HepG2 (cell line): ENCODE data around the gene PP2D1. TPM values are rescaled to one million over a fixed set of nuclear protein-coding genes. Genes with fewer than 3 reads are reported as not detected.
A peak's percentile ranks its signal among the peaks of the same experiment; 100 is the strongest.

Experiments
- ATAC-seq: fragments of 200-7000 bp; cut with Tn5 transposase; 3 replicates; pipeline ENCODE4 v1.9.1; 2020; ENCODE audit warnings: mild to moderate bottlenecking, moderate library complexity
- BruUV-seq: library from RNA; stranded (reverse); fragments of 400-500 nt; replicated peaks from 2 replicates; lab custom pipeline; 2021; lab: Mats Ljungman, UMichigan
- CTCF ChIA-PET: fragments of 300-600 bp; formaldehyde crosslinking; extraction: SDS; loops from one replicate; lab custom pipeline; 2021; ENCODE audit warnings: low total read pairs, inconsistent platforms, low intra/inter-chr PET ratio; lab: Yijun Ruan, JAX
- POLR2A ChIA-PET: fragments of 350-600 bp; sonication (Branson Sonifier 250); formaldehyde crosslinking; loops from one replicate; lab custom pipeline; 2020; ENCODE audit warnings: antibody characterized with exemption, inconsistent platforms; lab: Yijun Ruan, JAX
- DNase-seq: peaks from one replicate; pipeline ENCODE4 v3.0.0-alpha.2; 2015; ENCODE audit warnings: low spot score
- FAIRE-seq: peaks from 3 replicates; lab custom pipeline; 2011; peaks lifted over from hg19 to GRCh38; lab: Jason Lieb, UNC
- H2AFZ ChIP-seq: one replicate; pipeline ENCODE4 v1.6.1; 2011; ENCODE audit warnings: low read length, inconsistent platforms
- H3K27ac ChIP-seq: fragments of 300-600 bp; 3 replicates; pipeline ENCODE4 v1.8.0; 2011; ENCODE audit warnings: mixed run types, mild to moderate bottlenecking, mixed read lengths, low read length, inconsistent platforms; ENCODE audit not compliant: insufficient read depth; ENCODE audit errors: extremely low read length
- H3K27me3 ChIP-seq, 2 experiments: fragments of 200-600 bp in 1 of 2; 2 replicates in 1 of 2; 3 replicates in 1 of 2; pipeline versions ENCODE4 v1.6.0 to v1.8.0; 2011; ENCODE audit warnings: low read length in 2 of 2, mild to moderate bottlenecking in 2 of 2, moderate library complexity in 2 of 2, inconsistent platforms in 1 of 2; ENCODE audit not compliant: insufficient read depth in 2 of 2, control insufficient read depth in 1 of 2
- H3K36me3 ChIP-seq, 2 experiments: fragments of 200-600 bp in 1 of 2; replicated peaks in 1 of 2; 2 replicates in 1 of 2; 3 replicates in 1 of 2; pipeline versions ENCODE4 v1.5.1 to v1.8.0; 2011; ENCODE audit warnings: low read length in 2 of 2, inconsistent platforms in 1 of 2; ENCODE audit not compliant: insufficient read depth in 2 of 2, control insufficient read depth in 1 of 2
- H3K4me1 ChIP-seq: 2 replicates; pipeline ENCODE4 v1.5.1; 2012; ENCODE audit warnings: low read length, inconsistent platforms; ENCODE audit not compliant: insufficient read depth
- H3K4me2 ChIP-seq: 2 replicates; pipeline ENCODE4 v1.6.0; 2011; ENCODE audit warnings: low read depth, low read length, inconsistent platforms
- H3K4me3 ChIP-seq, 3 experiments: fragments of 200-600 bp in 1 of 3; sonication (generic), shearing (Covaris generic) in 1 of 3; replicated peaks in 1 of 3; 2 replicates each; pipeline ENCODE4 v1.5.1; 2011 to 2016; ENCODE audit warnings: low read length in 3 of 3, inconsistent platforms in 2 of 3, low read depth in 2 of 3, mild to moderate bottlenecking in 2 of 3, control low read depth in 1 of 3, mixed read lengths in 1 of 3; ENCODE audit not compliant: insufficient read depth in 1 of 3
- H3K79me2 ChIP-seq: one replicate; pipeline ENCODE4 v1.6.1; 2011; ENCODE audit warnings: low read length, inconsistent platforms; ENCODE audit not compliant: insufficient read depth
- H3K9ac ChIP-seq: 2 replicates; pipeline ENCODE4 v1.6.0; 2011; ENCODE audit warnings: mild to moderate bottlenecking, low read depth, low read length, inconsistent platforms; ENCODE audit not compliant: insufficient read depth
- H3K9me3 ChIP-seq: 2 replicates; pipeline ENCODE4 v1.5.1; 2012; ENCODE audit warnings: mild to moderate bottlenecking, low read length
- H4K20me1 ChIP-seq: 2 replicates; pipeline ENCODE4 v1.6.0; 2011; ENCODE audit warnings: inconsistent platforms, mild to moderate bottlenecking, low read length, moderate library complexity; ENCODE audit not compliant: insufficient read depth
- AKAP8 ChIP-seq: sonication (generic); formaldehyde crosslinking; IDR thresholded peaks from 2 replicates; pipeline ENCODE4 v1.5.1; 2020; ENCODE audit warnings: mild to moderate bottlenecking, missing genetic modification reagents
- CSRNP2 ChIP-seq: sonication (generic); formaldehyde crosslinking; conservative IDR thresholded peaks from 2 replicates; pipeline ENCODE4 v1.8.0; 2022; ENCODE audit warnings: low read depth, missing genetic modification reagents
- FOXK1 ChIP-seq: sonication (generic); formaldehyde crosslinking; IDR thresholded peaks from 2 replicates; pipeline ENCODE4 v1.4.0; 2020; ENCODE audit warnings: low read depth, missing genetic modification reagents, borderline replicate concordance
- MLXIP ChIP-seq: sonication (generic); formaldehyde crosslinking; IDR thresholded peaks from 2 replicates; pipeline ENCODE4 v1.9.0; 2021; ENCODE audit warnings: missing genetic modification reagents, borderline replicate concordance
- NBN ChIP-seq: fragments of 450-650 bp; conservative IDR thresholded peaks from 2 replicates; pipeline ENCODE4 v1.6.1; 2017
- PHF8 ChIP-seq: sonication (generic); formaldehyde crosslinking; IDR thresholded peaks from 2 replicates; pipeline ENCODE4 v1.5.0; 2020; ENCODE audit warnings: missing genetic modification reagents
- POLR2A ChIP-seq, 2 experiments: IDR thresholded peaks; 2 replicates each; pipeline ENCODE4 v1.6.1; 2011; ENCODE audit warnings: low read depth in 2 of 2, low read length in 2 of 2, mild to moderate bottlenecking in 1 of 2, moderate library complexity in 1 of 2; ENCODE audit not compliant: insufficient read depth in 1 of 2
- PREB ChIP-seq: sonication (generic); formaldehyde crosslinking; IDR thresholded peaks from 2 replicates; pipeline ENCODE4 v1.4.0; 2020; ENCODE audit warnings: missing genetic modification reagents
- RFX5 ChIP-seq: IDR thresholded peaks from 2 replicates; pipeline ENCODE4 v1.6.1; 2011; ENCODE audit warnings: low read depth, low read length, improper control_type of control experiment
- SMAD9 ChIP-seq: sonication (generic); formaldehyde crosslinking; IDR thresholded peaks from 2 replicates; pipeline ENCODE4 v1.5.1; 2020; ENCODE audit warnings: mild to moderate bottlenecking, missing genetic modification reagents
- ZC3H4 ChIP-seq: sonication (generic); formaldehyde crosslinking; IDR thresholded peaks from 2 replicates; pipeline ENCODE4 v1.4.0; 2020; ENCODE audit warnings: missing genetic modification reagents, borderline replicate concordance
- ZFY ChIP-seq: sonication (generic); formaldehyde crosslinking; IDR thresholded peaks from 2 replicates; pipeline ENCODE4 v1.4.0; 2020; ENCODE audit warnings: missing genetic modification reagents
- ZNF264 ChIP-seq: sonication (generic); formaldehyde crosslinking; IDR thresholded peaks from 2 replicates; pipeline ENCODE4 v1.4.0; 2020; ENCODE audit warnings: missing genetic modification reagents
- ZNF550 ChIP-seq: sonication (generic); formaldehyde crosslinking; IDR thresholded peaks from 2 replicates; pipeline ENCODE4 v1.4.0; 2020; ENCODE audit warnings: mild to moderate bottlenecking, missing genetic modification reagents, borderline replicate concordance
- ZNF563 ChIP-seq: sonication (generic); formaldehyde crosslinking; IDR thresholded peaks from 2 replicates; pipeline ENCODE4 v1.8.0; 2022; ENCODE audit warnings: mild to moderate bottlenecking, moderate library complexity, missing genetic modification reagents
- WGBS: methylation state at CpG from one replicate; pipeline ENCODE4 v1.1.6; 2017; ENCODE audit warnings: low lambda C conversion rate; 5-methylcytosine and 5-hydroxymethylcytosine counted together
- in situ Hi-C: cut with HindIII; loops from 2 replicates; pipeline ENCODE4 v1.10.0; 2017; ENCODE audit warnings: low pct_unique_long_range_greater_than_20kb; ENCODE audit not compliant: extremely low pct_ligation_motif_present
- intact Hi-C: fragments of 100-400 bp; cut with micrococcal nuclease; formaldehyde crosslinking; loops from one replicate; pipeline ENCODE4 v1.10.0; 2022; ENCODE audit not compliant: unreplicated experiment
- polyA plus RNA-seq, 8 experiments: library from polyadenylated mRNA; depleted of rRNA in 3 of 8; stranded (reverse) in 7 of 8; unstranded in 1 of 8; fragments of >200 nt; fragmentation: Illumina TruSeq in 4 of 8; extraction: Trizol in 4 of 8; gene quantifications; 2 replicates each; pipeline versions ENCODE4 v1.2.1 to v1.2.3, GENCODE V29; 2011 to 2016; ENCODE audit warnings: low read depth in 4 of 8, missing spikeins in 1 of 8, mixed read lengths in 1 of 8; ENCODE audit not compliant: insufficient read depth in 1 of 8
- total RNA-seq, 5 experiments: library from RNA; depleted of rRNA; stranded (reverse); fragments of >200 nt; fragmentation: Illumina TruSeq; extraction: Trizol; gene quantifications; 2 replicates each; pipeline ENCODE4 v1.2.3, GENCODE V29; 2016; ENCODE audit warnings: low read depth in 1 of 5
- TF ChIP-seq, protein P1 (sequence below): sonication (generic); formaldehyde crosslinking; IDR thresholded peaks from 2 replicates; pipeline ENCODE4 v1.4.0; 2020; ENCODE audit warnings: low read depth, mild to moderate bottlenecking, missing genetic modification reagents

PP2D1 gene
- total and polyA plus RNA-seq, 2 of the 13 experiments (the other 11 are each of a cell fraction or from before 2014, with no cell fraction given) = not detected

GRCh38 chr3:20041197-20041780 is 29.2 kb upstream of the PP2D1 start (continued):
- TF ChIP-seq FOXK1 (CRISPR knock-in tag) (peak; percentile 41; the same call in 1 of the 2 replicates), RFX5 (no peak), POLR2A (IDR thresholded peaks at IDR 0.05; ENCODE audit: insufficient read depth in 1 of 2, low read depth in 2 of 2, low read length in 2 of 2) (no peak), NBN (no peak), AKAP8 (CRISPR knock-in tag) (no peak), ZFY (CRISPR knock-in tag) (peak; percentile 59), PREB (no peak), CSRNP2 (CRISPR knock-in tag) (no peak), ZNF550 (CRISPR knock-in tag) (no peak), PHF8 (peak; percentile 9; the same call in 1 of the 2 replicates)

GRCh38 chr3:20040548-20041196 is 28.6 kb upstream of the PP2D1 start:
- in situ Hi-C loops (no loop called here), intact Hi-C loops (loop anchor here (1.0 to 5.0 kb wide), 5 partner anchors 87 to 282 kb away; partner anchors contain the start of gene RAB5A)
- no peaks in the 10 kb centered on the region for H3K79me2 ChIP-seq
- H3K4me1 ChIP-seq = peaks cover 36% of the 10 kb centered on the region
- H3K9me3 ChIP-seq = no peaks in the 10 kb centered on the region
- H3K4me2 ChIP-seq = peak overlapping the region; percentile 94
- peak overlapping the region; percentile 52; the same call in 1 of the 2 replicates for H3K9ac ChIP-seq
- no TSS peak for BruUV-seq
- 3% methylated on average over 7 of the region's 64 CpGs for WGBS
- no peaks in the 10 kb centered on the region for H3K36me3 ChIP-seq
- no peak for FAIRE-seq
- CTCF ChIA-PET = no interaction called here
- H3K27me3 ChIP-seq = peaks cover 0 to 1% of the 10 kb centered on the region in 2 experiments; a peak in 2 of 5 replicates
- H2AFZ ChIP-seq = no peak overlapping the region
- H4K20me1 ChIP-seq = no peaks in the 10 kb centered on the region; the same call in 1 of the 2 replicates
- peak overlapping the region; percentile 66 to 78 (median 77) for H3K4me3 ChIP-seq
- no peak overlapping the region for H3K27ac ChIP-seq
- POLR2A ChIA-PET = interaction anchor here (1.1 to 1.6 kb wide), 2 partner anchors 93 to 95 kb away, joined by 3 to 5 read pairs; no protein-coding TSS in a partner anchor
- DNase-seq = peak; percentile 27
- ATAC-seq = peak; percentile 59
- 0 out of 2 replicates have a peak, but pooled peaks have one; percentile 46 for TF ChIP-seq ZNF264 (CRISPR knock-in tag)
- TF ChIP-seq MLXIP = no peak
- TF ChIP-seq, protein P1, sequence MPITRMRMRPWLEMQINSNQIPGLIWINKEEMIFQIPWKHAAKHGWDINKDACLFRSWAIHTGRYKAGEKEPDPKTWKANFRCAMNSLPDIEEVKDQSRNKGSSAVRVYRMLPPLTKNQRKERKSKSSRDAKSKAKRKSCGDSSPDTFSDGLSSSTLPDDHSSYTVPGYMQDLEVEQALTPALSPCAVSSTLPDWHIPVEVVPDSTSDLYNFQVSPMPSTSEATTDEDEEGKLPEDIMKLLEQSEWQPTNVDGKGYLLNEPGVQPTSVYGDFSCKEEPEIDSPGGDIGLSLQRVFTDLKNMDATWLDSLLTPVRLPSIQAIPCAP = no peak
- no peak for TF ChIP-seq ZNF563 (CRISPR knock-in tag)
- peak; percentile 28; the same call in 1 of the 2 replicates for TF ChIP-seq SMAD9 (CRISPR knock-in tag)
- TF ChIP-seq ZC3H4 (CRISPR knock-in tag) = no peak
